ENCODE results near the gene MARS1. TPM values are rescaled to one million over a fixed set of nuclear protein-coding genes. Genes with fewer than 3 reads are reported as not detected.
"Not testable (repeated sequence)": the region's sequence is repeated elsewhere in the genome, so short reads cannot be mapped to it uniquely, and the experiment has no call there.

Gene MARS1
- total and polyA plus RNA-seq, 3 experiments from 2014 or later: 89.8 to 398 (median 386) TPM

DNA sequence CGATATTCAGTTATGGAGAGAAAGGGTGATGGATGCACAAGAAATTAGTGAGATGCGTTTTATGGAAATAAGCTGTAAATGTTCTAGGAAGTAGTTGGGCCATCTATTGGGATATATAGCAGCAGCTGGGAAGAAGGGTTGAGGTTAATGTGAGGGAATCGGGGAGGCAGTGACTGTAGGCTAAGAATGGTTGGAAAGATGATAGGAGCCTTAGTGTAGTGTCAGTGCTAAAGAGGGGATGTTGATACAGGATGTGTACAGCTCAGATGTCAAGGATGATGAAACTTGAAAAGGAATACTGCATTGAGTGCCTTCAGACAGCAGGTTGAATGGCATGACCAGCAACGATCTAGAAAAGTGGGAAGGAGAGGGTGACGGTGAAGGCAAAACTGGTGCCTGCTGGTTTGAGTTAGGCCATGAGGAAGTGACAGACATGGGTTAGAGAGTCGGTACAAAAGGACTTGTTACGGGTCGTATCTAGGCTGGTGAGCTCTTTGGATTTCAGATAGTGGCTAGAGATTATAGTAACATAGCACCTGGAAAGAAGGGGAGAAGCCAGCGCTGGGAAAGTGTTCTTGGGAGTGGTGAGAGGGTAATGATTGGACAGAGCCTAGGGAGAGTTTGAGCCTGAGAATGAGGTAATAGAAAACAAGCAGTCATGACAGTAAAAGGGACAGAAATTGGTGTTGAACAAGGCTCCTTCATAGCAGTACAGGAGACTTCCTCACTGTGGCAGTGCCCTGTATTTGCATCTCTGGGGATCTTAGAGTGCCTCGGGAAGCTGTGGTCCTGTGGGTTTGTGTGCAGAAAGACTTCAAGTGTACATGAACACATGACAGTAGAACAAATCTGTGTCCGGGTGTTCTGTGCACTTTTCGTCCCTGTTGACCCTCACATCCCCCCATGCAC lies 9.6 kb downstream of the MARS1 start:
- no peaks in the 10 kb centered on the region for H3K27me3 Mint-ChIP-seq
- H3K36me3 Mint-ChIP-seq: peaks cover 19 to 75% (median 28%) of the 10 kb centered on the region in 3 donors
- Histone ChIP-seq H3K27ac (ENCODE audit: low read depth, low read length) (no peak overlapping the region), H3K4me1 (ENCODE audit: insufficient read depth, low read length) (no peaks in the 10 kb centered on the region), H3K4me3 (ENCODE audit: low read length) (no peak overlapping the region), H3K27me3 (ENCODE audit: insufficient read depth, low read length, poor library complexity, severe bottlenecking) (no peaks in the 10 kb centered on the region), H3K36me3 (ENCODE audit: insufficient read depth, low read length) (peaks cover 43% of the 10 kb centered on the region), H3K9me3 (ENCODE audit: low read length) (no peaks in the 10 kb centered on the region)
- peak overlapping the region in 6 of 8 donors; percentile 7 to 66 (median 52) for H3K27ac Mint-ChIP-seq
- H3K4me1 Mint-ChIP-seq: peaks cover 0 to 5% (median 5%) of the 10 kb centered on the region in 3 donors
- DNase-seq: no peak
- no peak overlapping the region for H3K4me3 Mint-ChIP-seq
- H3K9me3 Mint-ChIP-seq: no peaks in the 10 kb centered on the region
- CTCF ChIA-PET: interaction anchor here (1.0 to 1.2 kb wide), 2 partner anchors 35 to 96 kb away, joined by 3 read pairs; no protein-coding TSS in a partner anchor
- POLR2A ChIA-PET: no interaction called here

DNA sequence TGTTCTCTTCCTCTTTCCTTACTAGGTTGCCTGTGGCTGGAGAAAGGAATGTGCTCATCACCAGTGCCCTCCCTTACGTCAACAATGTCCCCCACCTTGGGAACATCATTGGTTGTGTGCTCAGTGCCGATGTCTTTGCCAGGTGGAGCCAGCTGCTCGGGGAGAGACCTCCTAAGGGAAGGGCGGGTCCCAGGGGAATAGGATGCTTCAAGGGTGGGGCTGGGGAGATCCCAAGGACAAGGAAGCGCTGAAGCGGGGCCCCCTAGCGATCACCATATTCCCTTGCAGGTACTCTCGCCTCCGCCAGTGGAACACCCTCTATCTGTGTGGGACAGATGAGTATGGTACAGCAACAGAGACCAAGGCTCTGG lies 10.2 kb downstream of the MARS1 start:
- Mint-ChIP-seq H3K4me3 (no peak overlapping the region), H3K36me3 (peaks cover 14 to 72% (median 27%) of the 10 kb centered on the region in 3 donors), H3K27me3 (peaks cover 0 to 1% of the 10 kb centered on the region in 2 donors), H3K27ac (peak overlapping the region in 3 of 8 donors; percentile 32 to 70 (median 43)), H3K4me1 (peaks cover 0 to 5% (median 0%) of the 10 kb centered on the region in 3 donors), H3K9me3 (no peaks in the 10 kb centered on the region)
- Histone ChIP-seq H3K27ac (ENCODE audit: low read depth, low read length) (no peak overlapping the region), H3K36me3 (ENCODE audit: insufficient read depth, low read length) (peaks cover 40% of the 10 kb centered on the region), H3K27me3 (ENCODE audit: insufficient read depth, low read length, poor library complexity, severe bottlenecking) (no peaks in the 10 kb centered on the region), H3K9me3 (ENCODE audit: low read length) (no peaks in the 10 kb centered on the region), H3K4me1 (ENCODE audit: insufficient read depth, low read length) (no peaks in the 10 kb centered on the region), H3K4me3 (ENCODE audit: low read length) (no peak overlapping the region)
- ChIA-PET POLR2A (no interaction called here), CTCF (no interaction called here)
- no peak for DNase-seq

DNA sequence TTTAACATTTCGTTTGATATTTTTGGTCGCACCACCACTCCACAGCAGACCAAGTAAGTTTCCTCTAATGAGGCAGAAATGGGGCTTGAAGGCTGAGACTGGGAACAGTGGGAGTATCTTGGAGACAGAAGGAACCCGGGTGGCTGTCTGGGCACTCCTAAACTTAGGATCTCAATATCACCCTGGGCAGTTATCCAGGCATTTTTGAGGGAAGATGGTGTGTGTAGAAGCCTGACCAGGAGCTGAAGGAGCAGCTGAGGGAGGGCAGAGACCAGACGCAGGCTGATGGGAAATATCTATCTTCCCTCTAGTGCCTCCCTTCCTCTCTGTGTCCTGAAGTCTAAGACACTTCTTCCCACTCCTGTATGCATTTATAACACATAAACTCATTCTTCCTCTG lies 10.7 kb downstream of the MARS1 start:
- Histone ChIP-seq H3K4me3 (ENCODE audit: low read length) (no peak overlapping the region), H3K36me3 (ENCODE audit: insufficient read depth, low read length) (peaks cover 40% of the 10 kb centered on the region), H3K9me3 (ENCODE audit: low read length) (no peaks in the 10 kb centered on the region), H3K27me3 (ENCODE audit: insufficient read depth, low read length, poor library complexity, severe bottlenecking) (no peaks in the 10 kb centered on the region), H3K27ac (ENCODE audit: low read depth, low read length) (no peak overlapping the region), H3K4me1 (ENCODE audit: insufficient read depth, low read length) (no peaks in the 10 kb centered on the region)
- no peak overlapping the region for H3K4me3 Mint-ChIP-seq
- H3K27me3 Mint-ChIP-seq: peaks cover 0 to 2% of the 10 kb centered on the region in 2 donors
- peaks cover 0 to 5% (median 0%) of the 10 kb centered on the region in 3 donors for H3K4me1 Mint-ChIP-seq
- no peak for DNase-seq
- POLR2A ChIA-PET: no interaction called here
- peak overlapping the region in 2 of 8 donors; percentile 48 to 63 for H3K27ac Mint-ChIP-seq
- CTCF ChIA-PET: no interaction called here
- no peaks in the 10 kb centered on the region for H3K9me3 Mint-ChIP-seq
- H3K36me3 Mint-ChIP-seq: peaks cover 14 to 77% (median 27%) of the 10 kb centered on the region in 3 donors

DNA sequence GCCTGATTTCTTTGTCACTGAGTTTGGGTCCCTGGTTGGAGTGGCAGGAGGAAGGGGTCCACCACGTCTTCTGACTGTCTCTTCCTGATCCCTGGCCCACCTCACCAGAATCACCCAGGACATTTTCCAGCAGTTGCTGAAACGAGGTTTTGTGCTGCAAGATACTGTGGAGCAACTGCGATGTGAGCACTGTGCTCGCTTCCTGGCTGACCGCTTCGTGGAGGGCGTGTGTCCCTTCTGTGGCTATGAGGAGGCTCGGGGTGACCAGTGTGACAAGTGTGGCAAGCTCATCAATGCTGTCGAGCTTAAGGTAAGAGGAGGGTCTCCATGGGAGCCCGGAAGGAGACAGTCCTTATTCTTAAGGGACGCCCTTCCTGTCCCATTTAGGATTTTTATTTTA lies 12.3 kb downstream of the MARS1 start:
- no peak overlapping the region for H3K4me3 Mint-ChIP-seq
- H3K4me1 Mint-ChIP-seq: peaks cover 0 to 5% (median 0%) of the 10 kb centered on the region in 3 donors
- H3K27me3 ChIP-seq (ENCODE audit: insufficient read depth, low read length, poor library complexity, severe bottlenecking): no peaks in the 10 kb centered on the region
- CTCF ChIA-PET: interaction anchor here (1.1 to 1.4 kb wide), 2 partner anchors 42 to 405 kb away, joined by 3 read pairs; no protein-coding TSS in a partner anchor
- peaks cover 14 to 81% (median 33%) of the 10 kb centered on the region in 3 donors for H3K36me3 Mint-ChIP-seq
- no peak overlapping the region for H3K27ac ChIP-seq (ENCODE audit: low read depth, low read length)
- H3K9me3 ChIP-seq (ENCODE audit: low read length): no peaks in the 10 kb centered on the region
- no peaks in the 10 kb centered on the region for H3K9me3 Mint-ChIP-seq
- peak overlapping the region in 3 of 8 donors; percentile 36 to 68 (median 53) for H3K27ac Mint-ChIP-seq
- POLR2A ChIA-PET: no interaction called here
- H3K36me3 ChIP-seq (ENCODE audit: insufficient read depth, low read length): peaks cover 47% of the 10 kb centered on the region
- peaks cover 0 to 2% of the 10 kb centered on the region in 2 donors for H3K27me3 Mint-ChIP-seq
- DNase-seq: no peak
- H3K4me3 ChIP-seq (ENCODE audit: low read length): no peak overlapping the region
- H3K4me1 ChIP-seq (ENCODE audit: insufficient read depth, low read length): no peaks in the 10 kb centered on the region

- peaks cover 12 to 74% (median 28%) of the 10 kb centered on the region in 3 donors for H3K36me3 Mint-ChIP-seq
- CTCF ChIA-PET; H3K27me3 Mint-ChIP-seq; H3K4me1 ChIP-seq (ENCODE audit: insufficient read depth, low read length); H3K27ac Mint-ChIP-seq; H3K4me3 Mint-ChIP-seq; DNase-seq; H3K4me1 Mint-ChIP-seq; H3K4me3 ChIP-seq (ENCODE audit: low read length); H3K27ac ChIP-seq (ENCODE audit: low read depth, low read length); H3K9me3 Mint-ChIP-seq; H3K9me3 ChIP-seq (ENCODE audit: low read length); POLR2A ChIA-PET; H3K27me3 ChIP-seq (ENCODE audit: insufficient read depth, low read length, poor library complexity, severe bottlenecking): not testable (repeated sequence)
- H3K36me3 ChIP-seq (ENCODE audit: insufficient read depth, low read length): peaks cover 49% of the 10 kb centered on the region
These were observed 14.6 kb downstream of the MARS1 start for GRCh38 chr12:57502311-57502969.

DNA sequence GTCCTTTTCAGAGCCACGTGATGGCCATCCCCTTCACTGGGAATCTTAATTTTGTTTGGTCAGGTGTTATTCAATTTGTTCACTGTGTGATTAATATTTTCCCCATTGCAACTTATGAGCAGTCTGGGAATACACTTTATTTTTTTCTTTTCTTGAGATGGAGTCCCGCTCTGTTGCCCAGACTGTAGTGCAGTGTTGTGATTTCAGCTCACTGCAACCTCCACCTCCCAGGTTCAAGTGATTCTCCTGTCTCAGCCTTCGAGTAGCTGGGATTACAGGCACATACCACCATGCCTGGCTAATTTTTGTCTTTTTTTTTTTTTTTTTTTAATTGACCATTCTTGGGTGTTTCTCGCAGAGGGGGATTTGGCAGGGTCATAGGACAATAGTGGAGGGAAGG lies 18.7 kb downstream of the MARS1 start:
- not testable (repeated sequence) for H3K27ac Mint-ChIP-seq

GRCh38 chr12:57507796-57508195 lies 19.9 kb downstream of the MARS1 start:
- H3K4me3 Mint-ChIP-seq; POLR2A ChIA-PET; DNase-seq; H3K4me1 ChIP-seq (ENCODE audit: insufficient read depth, low read length); H3K9me3 ChIP-seq (ENCODE audit: low read length); H3K27ac Mint-ChIP-seq; H3K9me3 Mint-ChIP-seq; H3K27ac ChIP-seq (ENCODE audit: low read depth, low read length); H3K4me1 Mint-ChIP-seq; CTCF ChIA-PET; H3K27me3 Mint-ChIP-seq; H3K27me3 ChIP-seq (ENCODE audit: insufficient read depth, low read length, poor library complexity, severe bottlenecking); H3K4me3 ChIP-seq (ENCODE audit: low read length): not testable (repeated sequence)
- peaks cover 7 to 66% (median 21%) of the 10 kb centered on the region in 3 donors for H3K36me3 Mint-ChIP-seq
- H3K36me3 ChIP-seq (ENCODE audit: insufficient read depth, low read length): peaks cover 35% of the 10 kb centered on the region

More for the DNA sequence above, 18.7 kb downstream of the MARS1 start:
- peaks cover 25% of the 10 kb centered on the region for H3K36me3 ChIP-seq (ENCODE audit: insufficient read depth, low read length)
- H3K4me3 Mint-ChIP-seq; DNase-seq; H3K9me3 Mint-ChIP-seq; CTCF ChIA-PET; H3K4me3 ChIP-seq (ENCODE audit: low read length); H3K27ac ChIP-seq (ENCODE audit: low read depth, low read length); H3K4me1 Mint-ChIP-seq; H3K4me1 ChIP-seq (ENCODE audit: insufficient read depth, low read length); H3K27me3 Mint-ChIP-seq; H3K9me3 ChIP-seq (ENCODE audit: low read length); POLR2A ChIA-PET; H3K27me3 ChIP-seq (ENCODE audit: insufficient read depth, low read length, poor library complexity, severe bottlenecking): not testable (repeated sequence)
- H3K36me3 Mint-ChIP-seq: peaks cover 0 to 61% (median 16%) of the 10 kb centered on the region in 3 donors

DNA sequence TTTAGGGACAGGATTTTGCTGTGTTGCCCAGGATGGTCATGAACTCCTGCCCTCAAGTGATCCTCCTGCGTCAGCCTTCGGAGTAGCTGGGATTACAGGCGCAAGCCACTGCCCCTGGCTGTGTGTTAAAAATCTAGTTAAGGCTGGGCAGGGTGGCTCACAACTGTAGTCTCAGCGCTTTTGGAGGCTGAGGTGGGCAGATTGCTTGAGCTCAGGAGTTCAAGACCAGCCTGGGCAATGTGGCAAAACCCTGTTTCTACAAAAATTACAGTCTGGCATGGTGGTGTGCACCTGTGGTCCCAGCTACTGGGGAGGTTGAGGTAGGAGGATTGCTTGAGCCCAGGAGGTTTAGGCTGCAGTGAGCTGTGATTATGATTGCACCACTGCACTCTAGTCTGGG lies 23.3 kb downstream of the MARS1 start:
- H3K27me3 Mint-ChIP-seq: no peaks in the 10 kb centered on the region
- H3K9me3 ChIP-seq (ENCODE audit: low read length): no peaks in the 10 kb centered on the region
- H3K4me1 ChIP-seq (ENCODE audit: insufficient read depth, low read length): no peaks in the 10 kb centered on the region
- no peak overlapping the region for H3K4me3 ChIP-seq (ENCODE audit: low read length)
- H3K36me3 ChIP-seq (ENCODE audit: insufficient read depth, low read length): peaks cover 45% of the 10 kb centered on the region
- H3K27me3 ChIP-seq (ENCODE audit: insufficient read depth, low read length, poor library complexity, severe bottlenecking): no peaks in the 10 kb centered on the region
- no peak overlapping the region for H3K4me3 Mint-ChIP-seq
- H3K4me1 Mint-ChIP-seq: peaks cover 0 to 6% (median 0%) of the 10 kb centered on the region in 3 donors
- peak overlapping the region in 1 of 8 donors; percentile 26 for H3K27ac Mint-ChIP-seq
- no peak overlapping the region for H3K27ac ChIP-seq (ENCODE audit: low read depth, low read length)
- POLR2A ChIA-PET: interaction anchor here (0.8 kb wide), 1 partner anchor 34 kb away, joined by 7 read pairs; no protein-coding TSS in a partner anchor
- CTCF ChIA-PET: interaction anchor here (1.3 kb wide), 1 partner anchor 48 kb away, joined by 3 read pairs; no protein-coding TSS in a partner anchor
- no peaks in the 10 kb centered on the region for H3K9me3 Mint-ChIP-seq
- peak in 1 of 5 donors; percentile 25 for DNase-seq
- H3K36me3 Mint-ChIP-seq: peaks cover 8 to 68% (median 20%) of the 10 kb centered on the region in 3 donors

Data from CD8-positive, alpha-beta memory T cell (primary cell).